ENCODE measurements around the gene CCDC88C. TPM values are rescaled to one million over a fixed set of nuclear protein-coding genes. Genes with fewer than 3 reads are reported as not detected.

CCDC88C gene
- total RNA-seq, 1 experiment from 2014 or later = 21.3 TPM

GRCh38 chr14:91389150-91389549 lies 28.5 kb downstream of the CCDC88C start:
- BruUV-seq (replicated peaks) = no TSS peak
- ATAC-seq (no peak), DNase-seq (ENCODE audit: low read depth, low spot score) (no peak)
- in situ Hi-C loops (cut with HindIII; ENCODE audit: low pct_unique_long_range_greater_than_20kb, low sequenced_read_pairs) (no loop called here), intact Hi-C loops (cut with micrococcal nuclease; ENCODE audit: unreplicated experiment) (no loop called here)
- no peaks in the 10 kb centered on the region for H3K27me3 ChIP-seq (ENCODE audit: control insufficient read depth, insufficient read depth, low read length)
- CTCF ChIA-PET = no interaction called here
- H3K36me3 ChIP-seq (ENCODE audit: control insufficient read depth, insufficient read depth, low read length) = no peaks in the 10 kb centered on the region
- TF ChIP-seq SIN3A (IDR thresholded peaks at IDR 0.05; ENCODE audit: borderline replicate concordance, insufficient read depth, low read depth, low read length) (no peak), TCF7L2 (IDR thresholded peaks at IDR 0.05; ENCODE audit: low read depth, low read length) (no peak), REST (IDR thresholded peaks at IDR 0.05; ENCODE audit: insufficient read depth in 1 of 2, low read depth in 2 of 2, low read length in 1 of 2) (no peak), CTCF (IDR thresholded peaks at IDR 0.05) (no peak), POLR2AphosphoS5 (IDR thresholded peaks at IDR 0.05; ENCODE audit: low read depth, low read length) (no peak)
- H3K9me3 ChIP-seq (ENCODE audit: control insufficient read depth, insufficient read depth, low read depth, low read length) = no peaks in the 10 kb centered on the region
- H3K4me1 ChIP-seq (ENCODE audit: control insufficient read depth, insufficient read depth, low read length) = peaks cover 9% of the 10 kb centered on the region
- H3K4me3 ChIP-seq (ENCODE audit: low read depth in 2 of 2, low read length in 2 of 2) = no peak overlapping the region
- POLR2A ChIA-PET = no interaction called here
- no peak overlapping the region for H3K27ac ChIP-seq (ENCODE audit: low read length)

GRCh38 chr14:91388551-91388975 lies 29.1 kb downstream of the CCDC88C start:
- H3K4me1 ChIP-seq (ENCODE audit: control insufficient read depth, insufficient read depth, low read length) = peaks cover 9% of the 10 kb centered on the region
- ChIA-PET CTCF (no interaction called here), POLR2A (no interaction called here)
- intact Hi-C loops (cut with micrococcal nuclease; ENCODE audit: unreplicated experiment) (no loop called here), in situ Hi-C loops (cut with HindIII; ENCODE audit: low pct_unique_long_range_greater_than_20kb, low sequenced_read_pairs) (no loop called here)
- no peaks in the 10 kb centered on the region for H3K9me3 ChIP-seq (ENCODE audit: control insufficient read depth, insufficient read depth, low read depth, low read length)
- no TSS peak for BruUV-seq (replicated peaks)
- no peak overlapping the region for H3K27ac ChIP-seq (ENCODE audit: low read length)
- no peaks in the 10 kb centered on the region for H3K36me3 ChIP-seq (ENCODE audit: control insufficient read depth, insufficient read depth, low read length)
- H3K4me3 ChIP-seq (ENCODE audit: low read depth in 2 of 2, low read length in 2 of 2) = no peak overlapping the region
- no peak for ATAC-seq
- DNase-seq (ENCODE audit: low read depth, low spot score) = no peak
- H3K27me3 ChIP-seq (ENCODE audit: control insufficient read depth, insufficient read depth, low read length) = no peaks in the 10 kb centered on the region
- TF ChIP-seq POLR2AphosphoS5 (IDR thresholded peaks at IDR 0.05; ENCODE audit: low read depth, low read length) (no peak), REST (IDR thresholded peaks at IDR 0.05; ENCODE audit: insufficient read depth in 1 of 2, low read depth in 2 of 2, low read length in 1 of 2) (no peak), CTCF (IDR thresholded peaks at IDR 0.05) (no peak), TCF7L2 (IDR thresholded peaks at IDR 0.05; ENCODE audit: low read depth, low read length) (no peak), SIN3A (IDR thresholded peaks at IDR 0.05; ENCODE audit: borderline replicate concordance, insufficient read depth, low read depth, low read length) (no peak)
